Cortex of kidney (tissue), 1 donor: ENCODE measurements around the gene PRKD2.
"Not testable (repeated sequence)": the region's sequence is repeated elsewhere in the genome, so short reads cannot be mapped to it uniquely, and the experiment has no call there.

Source experiments
- DNase-seq: peaks from one replicate; lab custom pipeline; 2025; lab: John Stamatoyannopoulos, UW

PRKD2 gene

GRCh38 chr19:46631481-46631880 is 85.4 kb downstream of the PRKD2 start:
- no peak for DNase-seq

GRCh38 chr19:46630586-46631205 is 86.2 kb downstream of the PRKD2 start:
- no peak for DNase-seq

- no peak for DNase-seq
Observed at GRCh38 chr19:46629546-46630025, 87.3 kb downstream of the PRKD2 start.

- DNase-seq: not testable (repeated sequence)
Observed at GRCh38 chr19:46628970-46629369, 87.9 kb downstream of the PRKD2 start.

GRCh38 chr19:46626446-46626845 is 90.5 kb downstream of the PRKD2 start:
- no peak for DNase-seq

GRCh38 chr19:46625731-46626130 is 91.2 kb downstream of the PRKD2 start:
- DNase-seq: no peak

GRCh38 chr19:46624958-46625661 is 91.8 kb downstream of the PRKD2 start, which contains the start of gene PTGIR:
TSS of gene PTGIR (minus strand) at chr19:46625089. CDS start at chr19:46624225, 864 bp downstream.
- DNase-seq: no peak
